ENCODE results near the gene ARRDC2. TPM values are rescaled to one million over a fixed set of nuclear protein-coding genes. Genes with fewer than 3 reads are reported as not detected.

Gene ARRDC2
- total and polyA plus RNA-seq, 10 of the 15 experiments (the other 5 are each of a cell fraction or from before 2014, with no cell fraction given) = 0.48 to 10.1 (median 4.8) TPM

GRCh38 chr19:18020212-18021085 is 12.5 kb downstream of the ARRDC2 start (continued):
- TF ChIP-seq HDGF (IDR thresholded peaks at IDR 0.05) (no peak), CHD4 (IDR thresholded peaks at IDR 0.05) (no peak), MLLT1 (IDR thresholded peaks at IDR 0.05) (no peak), NFYA (IDR thresholded peaks at IDR 0.05; ENCODE audit: borderline replicate concordance, low read depth, low read length) (no peak), TCF3 (IDR thresholded peaks at IDR 0.05; ENCODE audit: borderline replicate concordance, insufficient read depth, low read depth, low read length) (no peak)

- peak overlapping the region; percentile 67 for H3K9ac ChIP-seq (ENCODE audit: control insufficient read depth, insufficient read depth, low read length)
- ChIA-PET POLR2A (interaction anchor here (1.1 to 2.8 kb wide), 2 partner anchors 24 to 150 kb away, joined by 3 to 16 read pairs; no protein-coding TSS in a partner anchor), RAD21 (ENCODE audit: unreplicated experiment) (interaction anchor here (2.4 kb wide), 1 partner anchor 23 kb away, joined by 8 read pairs; no protein-coding TSS in a partner anchor), CTCF (interaction anchor here (0.6 to 1.4 kb wide), 3 partner anchors 13 to 48 kb away, joined by 3 read pairs; partner anchors contain the start of gene ARRDC2), SMC1A (ENCODE audit: uncharacterized antibody, unreplicated experiment) (interaction anchor here (1.5 kb wide), 1 partner anchor 39 kb away, joined by 3 read pairs; no protein-coding TSS in a partner anchor)
- H3K27me3 ChIP-seq (replicated peaks in 1 of 2; ENCODE audit: control insufficient read depth in 2 of 2, insufficient read depth in 2 of 2, low read length in 1 of 2) = no peaks in the 10 kb centered on the region
- DNase-seq (ENCODE audit: low read depth, low spot score) (no peak), ATAC-seq (peak; percentile 50), FAIRE-seq (no peak)
- peaks cover 17% of the 10 kb centered on the region for H3K4me1 ChIP-seq (ENCODE audit: control insufficient read depth, insufficient read depth, low read length)
- intact Hi-C loops (cut with micrococcal nuclease; ENCODE audit: unreplicated experiment) = no loop called here
- H3K79me2 ChIP-seq (ENCODE audit: control insufficient read depth, insufficient read depth, low read length) = peaks cover 7% of the 10 kb centered on the region
- no peaks in the 10 kb centered on the region for H3K36me3 ChIP-seq (ENCODE audit: control insufficient read depth in 2 of 2, insufficient read depth in 2 of 2, low read length in 1 of 2)
- H3K4me2 ChIP-seq (ENCODE audit: control insufficient read depth, insufficient read depth) = peak overlapping the region; percentile 73
- H3K27ac ChIP-seq (ENCODE audit: control insufficient read depth, insufficient read depth) = peak overlapping the region; percentile 48
- no peaks in the 10 kb centered on the region for H3K9me3 ChIP-seq (replicated peaks; ENCODE audit: control insufficient read depth, insufficient read depth, low read length)
- TF ChIP-seq NFYB (IDR thresholded peaks at IDR 0.05; ENCODE audit: insufficient read depth, low read depth, low read length) (no peak), BACH1 (IDR thresholded peaks at IDR 0.05; ENCODE audit: borderline replicate concordance) (peak; percentile 48; the same call in 1 of the 2 replicates), BHLHE40 (IDR thresholded peaks at IDR 0.05; ENCODE audit: borderline replicate concordance in 1 of 2, low read depth in 2 of 2, low read length in 1 of 2) (peak; percentile 1 to 68; a peak in 2 of 4 replicates), SIX5 (IDR thresholded peaks at IDR 0.05; ENCODE audit: low read depth, low read length, severe bottlenecking) (no peak), MTA3 (IDR thresholded peaks at IDR 0.05; ENCODE audit: borderline replicate concordance, low read length) (no peak), SUPT20H (IDR thresholded peaks at IDR 0.05; ENCODE audit: borderline replicate concordance, control insufficient read depth, low read depth, low read length) (no peak), POLR2AphosphoS2 (IDR thresholded peaks at IDR 0.05; ENCODE audit: low read depth, low read length) (0 out of 2 replicates have a peak, but pooled peaks have one; percentile 30), CHD2 (IDR thresholded peaks at IDR 0.05; ENCODE audit: borderline replicate concordance, low read depth, low read length) (no peak), ZBTB33 (IDR thresholded peaks at IDR 0.05) (no peak), RELA (IDR thresholded peaks at IDR 0.05; ENCODE audit: borderline replicate concordance, partially characterized antibody) (no peak)
- peak overlapping the region; percentile 66; the same call in 1 of the 2 replicates for H3K4me3 ChIP-seq
- H4K20me1 ChIP-seq (ENCODE audit: control insufficient read depth, insufficient read depth) = no peaks in the 10 kb centered on the region
- in situ Hi-C loops (cut with MboI) = no loop called here
- 30% methylated on average over 21 of the region's 21 CpGs for WGBS (ENCODE audit: insufficient coverage, insufficient replicate concordance, low lambda C conversion rate, missing lambda C conversion rate)
- peak overlapping the region; percentile 26; the same call in 1 of the 2 replicates for H2AFZ ChIP-seq (ENCODE audit: control insufficient read depth, low read depth, low read length)
- BruUV-seq (replicated peaks) = no TSS peak
Measured at GRCh38 chr19:18021121-18021755, 13.3 kb downstream of the ARRDC2 start.

Measured in GM12878 (cell line).